Mesenchymal stem cell (in vitro differentiated cells and primary cell): ENCODE data around the gene SLCO2A1.

Experiments
- DNase-seq: peaks from one replicate; pipeline ENCODE4 v3.0.0-alpha.2; 2013
- H2AFZ ChIP-seq: one replicate; pipeline ENCODE4 v1.6.1; 2013; ENCODE audit warnings: low read depth, mild to moderate bottlenecking, control low read depth, inconsistent platforms, low read length, moderate library complexity
- H2AK5ac ChIP-seq: 2 replicates; pipeline ENCODE4 v1.6.1; 2013; ENCODE audit warnings: low read length, moderate library complexity, mild to moderate bottlenecking, inconsistent platforms; ENCODE audit not compliant: severe bottlenecking
- H2BK120ac ChIP-seq: one replicate; pipeline ENCODE4 v1.6.1; 2013; ENCODE audit warnings: low read depth, mild to moderate bottlenecking, inconsistent platforms, low read length, moderate library complexity
- H2BK12ac ChIP-seq, 2 experiments: one replicate each; pipeline ENCODE4 v1.6.1; 2013; ENCODE audit warnings: inconsistent platforms in 2 of 2, low read length in 2 of 2, mild to moderate bottlenecking in 2 of 2, moderate library complexity in 2 of 2, control low read depth in 1 of 2
- H2BK15ac ChIP-seq: one replicate; pipeline ENCODE4 v1.6.1; 2013; ENCODE audit warnings: mild to moderate bottlenecking, low read depth, inconsistent platforms; ENCODE audit not compliant: poor library complexity, severe bottlenecking
- H2BK5ac ChIP-seq: 2 replicates; pipeline ENCODE4 v1.6.1; 2013; ENCODE audit warnings: low read depth, mild to moderate bottlenecking, low read length, control low read depth, inconsistent platforms; ENCODE audit not compliant: poor library complexity, severe bottlenecking
- H3K14ac ChIP-seq, 2 experiments: one replicate each; pipeline ENCODE4 v1.6.1; 2013; ENCODE audit warnings: inconsistent platforms in 2 of 2, low read length in 2 of 2, control low read depth in 1 of 2, mild to moderate bottlenecking in 1 of 2, moderate library complexity in 1 of 2
- H3K18ac ChIP-seq, 2 experiments: one replicate each; pipeline ENCODE4 v1.6.1; 2013; ENCODE audit warnings: inconsistent platforms in 2 of 2, low read length in 2 of 2, control low read depth in 1 of 2, low read depth in 1 of 2, mild to moderate bottlenecking in 1 of 2
- H3K23ac ChIP-seq, 2 experiments: one replicate each; pipeline ENCODE4 v1.6.1; 2013; ENCODE audit warnings: inconsistent platforms in 2 of 2, low read length in 2 of 2, mild to moderate bottlenecking in 2 of 2, moderate library complexity in 2 of 2, control low read depth in 1 of 2
- H3K27ac ChIP-seq: 2 replicates; pipeline ENCODE4 v1.5.1; 2013; ENCODE audit warnings: mild to moderate bottlenecking, moderate library complexity, low read length, control low read depth, inconsistent platforms; ENCODE audit not compliant: poor library complexity, severe bottlenecking
- H3K27me3 ChIP-seq, 2 experiments: 2 replicates each; pipeline versions ENCODE4 v1.6.1 to v1.7.0; 2013; ENCODE audit warnings: low read length in 2 of 2, mild to moderate bottlenecking in 2 of 2, moderate library complexity in 2 of 2, control low read depth in 1 of 2, inconsistent platforms in 1 of 2; ENCODE audit not compliant: control insufficient read depth in 1 of 2, insufficient read depth in 1 of 2
- H3K36me3 ChIP-seq, 2 experiments: 2 replicates each; pipeline versions ENCODE4 v1.6.1 to v1.7.0; 2013; ENCODE audit warnings: low read length in 2 of 2, control low read depth in 1 of 2, inconsistent platforms in 1 of 2, low read depth in 1 of 2, mild to moderate bottlenecking in 1 of 2; ENCODE audit not compliant: insufficient read depth in 2 of 2, control insufficient read depth in 1 of 2
- H3K4ac ChIP-seq, 2 experiments: one replicate each; pipeline ENCODE4 v1.6.1; 2013; ENCODE audit warnings: inconsistent platforms in 2 of 2, low read length in 2 of 2, mild to moderate bottlenecking in 2 of 2, moderate library complexity in 2 of 2, control low read depth in 1 of 2, low read depth in 1 of 2
- H3K4me1 ChIP-seq: 2 replicates; pipeline ENCODE4 v1.6.1; 2013; ENCODE audit warnings: low read depth, low read length, control low read depth; ENCODE audit not compliant: control insufficient read depth, insufficient read depth
- H3K4me2 ChIP-seq: 2 replicates; pipeline ENCODE4 v1.6.1; 2013; ENCODE audit warnings: low read length, mild to moderate bottlenecking, inconsistent platforms; ENCODE audit not compliant: poor library complexity, severe bottlenecking
- H3K4me3 ChIP-seq, 2 experiments: 2 replicates each; pipeline versions ENCODE4 v1.5.1 to v1.7.0; 2013; ENCODE audit warnings: low read length in 2 of 2, mild to moderate bottlenecking in 2 of 2, control low read depth in 1 of 2, low read depth in 1 of 2; ENCODE audit not compliant: insufficient read depth in 1 of 2
- H3K79me1 ChIP-seq: replicated peaks from 2 replicates; pipeline ENCODE4 v1.6.1; 2013; ENCODE audit warnings: mild to moderate bottlenecking, control low read depth, low read length, inconsistent platforms; ENCODE audit not compliant: poor library complexity, severe bottlenecking
- H3K9ac ChIP-seq: 2 replicates; pipeline ENCODE4 v1.7.0; 2013; ENCODE audit warnings: mild to moderate bottlenecking, low read length, moderate library complexity
- H3K9me3 ChIP-seq: 2 replicates; pipeline ENCODE4 v1.7.0; 2013; ENCODE audit warnings: mild to moderate bottlenecking, low read length; ENCODE audit not compliant: control insufficient read depth
- H4K8ac ChIP-seq: one replicate; pipeline ENCODE4 v1.6.1; 2013; ENCODE audit warnings: inconsistent platforms, mild to moderate bottlenecking, low read length, moderate library complexity
- H4K91ac ChIP-seq: one replicate; pipeline ENCODE4 v1.6.1; 2013; ENCODE audit warnings: mild to moderate bottlenecking, low read length, inconsistent platforms
- WGBS: methylation state at CpG from one replicate; pipeline ENCODE4 v1.1.7; 2013; ENCODE audit warnings: mixed read lengths; 5-methylcytosine and 5-hydroxymethylcytosine counted together

Gene SLCO2A1

GRCh38 chr3:134068429-134068828 lies 38.7 kb upstream of the SLCO2A1 start:
- Histone ChIP-seq H2BK15ac (no peak overlapping the region), H3K79me1 (no peaks in the 10 kb centered on the region), H3K9me3 (no peaks in the 10 kb centered on the region), H3K14ac (no peak overlapping the region), H2BK120ac (no peak overlapping the region), H2BK12ac (no peak overlapping the region), H3K27me3 (peaks cover 0 to 3% of the 10 kb centered on the region in 2 experiments), H3K4me2 (no peak overlapping the region), H4K8ac (no peak overlapping the region), H2AFZ (no peak overlapping the region), H4K91ac (no peak overlapping the region), H3K4me1 (no peaks in the 10 kb centered on the region), H3K4me3 (no peak overlapping the region), H2BK5ac (no peak overlapping the region), H3K4ac (no peak overlapping the region), H3K23ac (no peak overlapping the region), H3K9ac (no peak overlapping the region), H3K27ac (no peak overlapping the region), H2AK5ac (no peak overlapping the region), H3K18ac (no peak overlapping the region), H3K36me3 (no peaks in the 10 kb centered on the region)
- WGBS = 87% methylated on average over 7 of the region's 7 CpGs
- no peak for DNase-seq

DNA sequence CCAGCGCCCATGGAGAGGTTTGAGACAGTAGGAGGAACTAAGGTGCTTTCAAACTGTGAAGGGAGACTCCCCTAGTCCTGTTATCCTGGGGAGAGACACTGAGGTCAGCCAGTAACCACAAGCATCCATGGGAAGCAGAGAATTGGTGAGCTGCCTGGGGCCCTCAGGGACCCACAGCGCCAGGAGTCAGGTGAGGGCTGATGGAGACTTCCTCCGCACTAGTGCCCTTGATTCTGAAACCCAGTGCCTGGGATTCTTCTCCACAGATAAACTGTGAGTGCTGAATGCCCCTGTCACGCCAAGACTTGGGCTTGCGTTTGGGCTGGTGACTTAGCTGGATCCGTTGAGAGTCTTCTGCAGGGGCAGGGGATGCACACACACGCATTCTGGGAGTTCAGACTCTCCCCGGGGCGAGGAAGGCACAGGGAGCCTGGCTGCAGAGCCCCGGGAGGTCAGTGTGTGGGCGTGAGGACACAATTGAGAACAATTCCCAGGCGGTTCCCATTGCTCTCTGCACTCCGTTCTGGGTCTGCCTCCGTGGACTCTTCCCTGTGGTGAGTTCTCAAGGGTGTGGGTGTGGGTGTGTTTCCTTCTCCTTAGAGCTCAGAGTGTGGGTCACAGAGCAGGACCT lies 37.9 kb upstream of the SLCO2A1 start:
- no peak overlapping the region for H3K4me2 ChIP-seq
- H3K4me3 ChIP-seq = no peak overlapping the region
- no peak overlapping the region for H2BK5ac ChIP-seq
- H2AK5ac ChIP-seq = no peak overlapping the region
- H3K27me3 ChIP-seq = peaks cover 0 to 3% of the 10 kb centered on the region in 2 experiments
- no peak overlapping the region for H2BK12ac ChIP-seq
- no peak overlapping the region for H2BK15ac ChIP-seq
- H3K4me1 ChIP-seq = no peaks in the 10 kb centered on the region
- 80% methylated on average over 14 of the region's 14 CpGs for WGBS
- H3K36me3 ChIP-seq = no peaks in the 10 kb centered on the region
- no peak overlapping the region for H3K9ac ChIP-seq
- H3K9me3 ChIP-seq = no peaks in the 10 kb centered on the region
- no peak overlapping the region for H2AFZ ChIP-seq
- no peak overlapping the region for H3K4ac ChIP-seq
- H4K8ac ChIP-seq = no peak overlapping the region
- H3K23ac ChIP-seq = no peak overlapping the region
- H3K14ac ChIP-seq = no peak overlapping the region
- H3K27ac ChIP-seq = no peak overlapping the region
- no peak overlapping the region for H4K91ac ChIP-seq
- no peak for DNase-seq
- H3K79me1 ChIP-seq = no peaks in the 10 kb centered on the region
- H3K18ac ChIP-seq = no peak overlapping the region
- no peak overlapping the region for H2BK120ac ChIP-seq

- no peak overlapping the region for H4K8ac ChIP-seq
- no peaks in the 10 kb centered on the region for H3K36me3 ChIP-seq
- H2AFZ ChIP-seq = no peak overlapping the region
- H3K27ac ChIP-seq = no peak overlapping the region
- no peak overlapping the region for H3K14ac ChIP-seq
- no peak overlapping the region for H2BK15ac ChIP-seq
- H3K4ac ChIP-seq = no peak overlapping the region
- H3K27me3 ChIP-seq = peaks cover 2 to 6% of the 10 kb centered on the region in 2 experiments
- H3K4me1 ChIP-seq = no peaks in the 10 kb centered on the region
- H2AK5ac ChIP-seq = no peak overlapping the region
- H3K18ac ChIP-seq = no peak overlapping the region
- H3K9ac ChIP-seq = no peak overlapping the region
- WGBS = 77% methylated on average over 7 of the region's 8 CpGs
- no peak overlapping the region for H3K23ac ChIP-seq
- H2BK12ac ChIP-seq = no peak overlapping the region
- H4K91ac ChIP-seq = no peak overlapping the region
- no peak for DNase-seq
- no peaks in the 10 kb centered on the region for H3K79me1 ChIP-seq
- no peak overlapping the region for H2BK5ac ChIP-seq
- H2BK120ac ChIP-seq = no peak overlapping the region
- H3K9me3 ChIP-seq = no peaks in the 10 kb centered on the region
- no peak overlapping the region for H3K4me2 ChIP-seq
- H3K4me3 ChIP-seq = no peak overlapping the region
These were observed 37.2 kb upstream of the SLCO2A1 start for GRCh38 chr3:134066651-134067530.

DNA sequence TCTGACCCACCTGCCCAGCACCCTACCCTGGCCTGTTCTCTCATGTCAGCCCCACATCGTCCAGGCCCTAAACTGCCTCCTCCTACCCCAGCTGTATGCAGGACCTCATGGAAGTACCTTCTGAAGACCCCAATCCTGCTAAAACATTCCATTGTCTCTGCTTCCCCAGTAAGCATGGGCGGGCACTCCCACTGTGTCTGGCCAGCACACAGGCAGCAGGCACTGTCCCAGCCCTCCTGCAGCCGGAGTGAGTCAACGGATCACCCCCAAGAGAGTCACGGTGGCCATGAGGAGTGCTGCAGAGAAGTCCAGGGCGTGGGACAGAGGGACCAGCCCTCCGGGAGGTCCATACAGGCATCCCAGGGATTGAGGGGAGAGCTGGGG lies 36.4 kb upstream of the SLCO2A1 start:
- WGBS = 80% methylated on average over 7 of the region's 7 CpGs
- H2BK12ac ChIP-seq = no peak overlapping the region
- no peaks in the 10 kb centered on the region for H3K79me1 ChIP-seq
- H3K23ac ChIP-seq = no peak overlapping the region
- no peak overlapping the region for H3K4me3 ChIP-seq
- H4K91ac ChIP-seq = no peak overlapping the region
- H3K27ac ChIP-seq = no peak overlapping the region
- H3K9me3 ChIP-seq = no peaks in the 10 kb centered on the region
- no peak overlapping the region for H2AFZ ChIP-seq
- H3K9ac ChIP-seq = no peak overlapping the region
- no peak overlapping the region for H4K8ac ChIP-seq
- H3K18ac ChIP-seq = no peak overlapping the region
- no peak overlapping the region for H2BK5ac ChIP-seq
- H2BK120ac ChIP-seq = no peak overlapping the region
- no peak for DNase-seq
- no peak overlapping the region for H3K14ac ChIP-seq
- peaks cover 3 to 11% of the 10 kb centered on the region in 2 experiments for H3K27me3 ChIP-seq
- no peaks in the 10 kb centered on the region for H3K4me1 ChIP-seq
- H2BK15ac ChIP-seq = no peak overlapping the region
- H3K36me3 ChIP-seq = no peaks in the 10 kb centered on the region
- H2AK5ac ChIP-seq = no peak overlapping the region
- no peak overlapping the region for H3K4me2 ChIP-seq
- no peak overlapping the region for H3K4ac ChIP-seq
